Peyer's patch (tissue), 4 donors: Measurements from ENCODE around the gene HNRNPH1.

Source experiments
- CTCF ChIP-seq, 6 experiments: fragments of 450-650 bp in 4 of 6; fragments of 200-600 bp in 2 of 6; sonication (generic) in 1 of 6; IDR thresholded peaks; one replicate each; pipeline ENCODE4 v1.5.1; 2017 to 2019; ENCODE audit warnings: antibody characterized with exemption in 6 of 6, mild to moderate bottlenecking in 3 of 6, moderate library complexity in 1 of 6
- POLR2A ChIP-seq, 2 donors: fragments of 450-650 bp; IDR thresholded peaks; one replicate each; pipeline ENCODE4 v1.5.1; 2017; ENCODE audit warnings: antibody characterized with exemption in 2 of 2, mild to moderate bottlenecking in 2 of 2, moderate library complexity in 2 of 2

DNA sequence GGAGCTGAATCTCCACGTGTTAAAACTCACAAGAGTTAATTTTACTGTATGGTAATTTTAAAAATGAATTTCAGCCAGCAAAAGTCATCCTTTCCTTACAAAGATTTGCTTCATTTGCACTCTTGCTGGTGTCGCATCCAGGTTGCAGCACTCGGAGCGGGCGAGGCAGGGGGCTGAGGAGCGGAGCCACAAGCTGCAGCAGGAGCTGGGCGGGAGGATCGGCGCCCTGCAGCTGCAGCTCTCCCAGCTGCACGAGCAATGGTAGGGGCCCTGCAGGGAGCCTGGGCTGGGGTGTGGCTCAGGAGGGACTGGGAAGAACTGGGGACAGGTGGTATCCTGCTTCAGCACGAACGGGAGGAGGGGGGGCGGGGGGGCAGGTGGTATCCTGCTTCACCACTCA is 27.1 kb downstream of the HNRNPH1 start:
- TF ChIP-seq CTCF (IDR thresholded peaks at IDR 0.05) (no peak), POLR2A (IDR thresholded peaks at IDR 0.05) (no peak)
